BLaER1 treated with 17β-estradiol and CSF1 and Interleukin-3, amounts not matched to agents 10 nM and 100 nM (cell line): Measurements from ENCODE around the gene FLNC.

Experiments
- H3K27ac ChIP-seq, 11 experiments: shearing (Covaris generic); formaldehyde crosslinking; 2 replicates each; pipeline ENCODE4 v1.8.1; 2022
- H3K27me3 ChIP-seq, 11 experiments: shearing (Covaris generic); formaldehyde crosslinking; 2 replicates each; pipeline ENCODE4 v1.8.1; 2022
- H3K36me3 ChIP-seq, 11 experiments: shearing (Covaris generic); formaldehyde crosslinking; 2 replicates each; pipeline ENCODE4 v1.8.1; 2022
- H3K4me1 ChIP-seq, 10 experiments: shearing (Covaris generic); formaldehyde crosslinking; 2 replicates each; pipeline ENCODE4 v1.8.1; 2022
- H3K4me2 ChIP-seq, 11 experiments: shearing (Covaris generic); formaldehyde crosslinking; 2 replicates each; pipeline ENCODE4 v1.8.1; 2022
- H3K4me3 ChIP-seq, 10 experiments: shearing (Covaris generic); formaldehyde crosslinking; 2 replicates each; pipeline ENCODE4 v1.8.1; 2022
- H3K9ac ChIP-seq, 11 experiments: shearing (Covaris generic); formaldehyde crosslinking; 2 replicates each; pipeline ENCODE4 v1.8.1; 2022
- H3K9me3 ChIP-seq, 11 experiments: shearing (Covaris generic); formaldehyde crosslinking; replicated peaks in 1 of 11; 2 replicates each; pipeline ENCODE4 v1.8.1; 2022
- H4K20me1 ChIP-seq, 11 experiments: shearing (Covaris generic); formaldehyde crosslinking; 2 replicates each; pipeline ENCODE4 v1.8.1; 2022
- Cebpa-rat ChIP-seq, 11 experiments: shearing (Covaris generic); IDR thresholded peaks; 2 replicates each; pipeline ENCODE4 v1.8.1; 2022

The FLNC gene

GRCh38 chr7:128849156-128849515 is 18.9 kb downstream of the FLNC start:
- H3K4me2 ChIP-seq, result no peak overlapping the region
- no peak overlapping the region for H3K4me3 ChIP-seq
- H3K9me3 ChIP-seq, result no peaks in the 10 kb centered on the region
- H3K36me3 ChIP-seq, result no peaks in the 10 kb centered on the region
- H3K27me3 ChIP-seq, result no peaks in the 10 kb centered on the region
- H3K4me1 ChIP-seq, result 0 out of 20 replicates have a peak, but pooled peaks cover 0 to 3% (median 0%) of the 10 kb centered on the region in 10 experiments
- H4K20me1 ChIP-seq, result no peaks in the 10 kb centered on the region
- H3K27ac ChIP-seq, result no peak overlapping the region
- H3K9ac ChIP-seq, result no peak overlapping the region
- TF ChIP-seq Cebpa-rat (IDR thresholded peaks at IDR 0.05), result no peak

- Histone ChIP-seq H3K4me2 (no peak overlapping the region), H3K27me3 (no peaks in the 10 kb centered on the region), H4K20me1 (no peaks in the 10 kb centered on the region), H3K36me3 (no peaks in the 10 kb centered on the region), H3K4me3 (no peak overlapping the region), H3K9ac (no peak overlapping the region), H3K4me1 (peaks cover 0 to 4% (median 0%) of the 10 kb centered on the region in 10 experiments; a peak in 3 of 20 replicates), H3K27ac (no peak overlapping the region), H3K9me3 (no peaks in the 10 kb centered on the region)
- TF ChIP-seq Cebpa-rat (IDR thresholded peaks at IDR 0.05), result no peak
Measured at GRCh38 chr7:128849804-128850490, 19.7 kb downstream of the FLNC start.

GRCh38 chr7:128852537-128853254 is 22.5 kb downstream of the FLNC start:
- H3K36me3 ChIP-seq, result no peaks in the 10 kb centered on the region

GRCh38 chr7:128853799-128854198 is 23.6 kb downstream of the FLNC start:
- Histone ChIP-seq H3K4me3 (no peak overlapping the region), H3K4me1 (peaks cover 0 to 14% (median 6%) of the 10 kb centered on the region in 10 experiments; a peak in 18 of 20 replicates), H3K27me3 (no peaks in the 10 kb centered on the region), H3K4me2 (no peak overlapping the region), H3K36me3 (no peaks in the 10 kb centered on the region), H3K9me3 (no peaks in the 10 kb centered on the region), H4K20me1 (no peaks in the 10 kb centered on the region), H3K9ac (no peak overlapping the region), H3K27ac (no peak overlapping the region)
- TF ChIP-seq Cebpa-rat (IDR thresholded peaks at IDR 0.05), result no peak

More at GRCh38 chr7:128852537-128853254, 22.5 kb downstream of the FLNC start:
- peaks cover 0 to 11% (median 1%) of the 10 kb centered on the region in 10 experiments; a peak in 4 of 20 replicates for H3K4me1 ChIP-seq
- H3K27ac ChIP-seq, result no peak overlapping the region
- H3K27me3 ChIP-seq, result no peaks in the 10 kb centered on the region
- H3K4me3 ChIP-seq, result no peak overlapping the region
- no peak overlapping the region for H3K9ac ChIP-seq
- H3K4me2 ChIP-seq, result no peak overlapping the region
- no peaks in the 10 kb centered on the region for H3K9me3 ChIP-seq
- H4K20me1 ChIP-seq, result no peaks in the 10 kb centered on the region
- no peak for TF ChIP-seq Cebpa-rat (IDR thresholded peaks at IDR 0.05)

- no peaks in the 10 kb centered on the region for H3K9me3 ChIP-seq
- H3K4me3 ChIP-seq, result no peak overlapping the region
- H3K36me3 ChIP-seq, result no peaks in the 10 kb centered on the region
- no peak overlapping the region for H3K27ac ChIP-seq
- no peak overlapping the region for H3K4me2 ChIP-seq
- no peaks in the 10 kb centered on the region for H4K20me1 ChIP-seq
- H3K27me3 ChIP-seq, result no peaks in the 10 kb centered on the region
- no peak overlapping the region for H3K9ac ChIP-seq
- H3K4me1 ChIP-seq, result peaks cover 5 to 20% (median 12%) of the 10 kb centered on the region in 10 experiments
- no peak for TF ChIP-seq Cebpa-rat (IDR thresholded peaks at IDR 0.05)
Measured at GRCh38 chr7:128854396-128854795, 24.2 kb downstream of the FLNC start.

GRCh38 chr7:128855559-128855958 is 25.4 kb downstream of the FLNC start:
- no peaks in the 10 kb centered on the region for H3K27me3 ChIP-seq
- peaks cover 17 to 32% (median 23%) of the 10 kb centered on the region in 10 experiments for H3K4me1 ChIP-seq
- peak overlapping the region in 3 of 11 experiments; percentile 8 to 27 (median 24); a peak in 1 of 22 replicates for H3K4me2 ChIP-seq
- H3K4me3 ChIP-seq, result no peak overlapping the region
- H3K27ac ChIP-seq, result no peak overlapping the region
- H4K20me1 ChIP-seq, result no peaks in the 10 kb centered on the region
- H3K36me3 ChIP-seq, result no peaks in the 10 kb centered on the region
- H3K9ac ChIP-seq, result no peak overlapping the region; a peak in 1 of 22 replicates
- no peak for TF ChIP-seq Cebpa-rat (IDR thresholded peaks at IDR 0.05)
- no peaks in the 10 kb centered on the region for H3K9me3 ChIP-seq

- Histone ChIP-seq H3K9ac (no peak overlapping the region; a peak in 1 of 22 replicates), H3K4me2 (no peak overlapping the region), H3K27me3 (no peaks in the 10 kb centered on the region), H4K20me1 (no peaks in the 10 kb centered on the region), H3K4me3 (no peak overlapping the region), H3K9me3 (no peaks in the 10 kb centered on the region), H3K36me3 (no peaks in the 10 kb centered on the region), H3K4me1 (peaks cover 17 to 37% (median 25%) of the 10 kb centered on the region in 10 experiments), H3K27ac (no peak overlapping the region)
- TF ChIP-seq Cebpa-rat (IDR thresholded peaks at IDR 0.05), result no peak
Measured at GRCh38 chr7:128856001-128856718, 26.0 kb downstream of the FLNC start.

GRCh38 chr7:128858380-128859231 is 28.4 kb downstream of the FLNC start:
- no peaks in the 10 kb centered on the region for H3K27me3 ChIP-seq
- H3K9ac ChIP-seq, result peak overlapping the region in 7 of 11 experiments; percentile 2 to 47 (median 35); a peak in 8 of 22 replicates
- peak overlapping the region; percentile 35 to 77 (median 60) for H3K4me2 ChIP-seq
- H3K4me3 ChIP-seq, result no peak overlapping the region
- H3K9me3 ChIP-seq, result no peaks in the 10 kb centered on the region
- TF ChIP-seq Cebpa-rat (IDR thresholded peaks at IDR 0.05), result no peak
- H3K27ac ChIP-seq, result peak overlapping the region in 1 of 11 experiments; percentile 6; a peak in 1 of 22 replicates
- peaks cover under 1 to 7% (median 2%) of the 10 kb centered on the region in 11 experiments; a peak in 16 of 22 replicates for H4K20me1 ChIP-seq
- H3K4me1 ChIP-seq, result peaks cover 21 to 44% (median 32%) of the 10 kb centered on the region in 10 experiments
- H3K36me3 ChIP-seq, result no peaks in the 10 kb centered on the region
